ENCODE data around the gene UEVLD.

Gene UEVLD

GRCh38 chr11:18581825-18582224 lies 6.7 kb downstream of the UEVLD start:
- DNase-seq (ENCODE audit: low read depth in 3 of 3): no peak

GRCh38 chr11:18580113-18580766 lies 8.3 kb downstream of the UEVLD start:
- no peak for DNase-seq (ENCODE audit: low read depth in 3 of 3)

- no peak for DNase-seq (ENCODE audit: low read depth in 3 of 3)
Observed at GRCh38 chr11:18578975-18579598, 9.4 kb downstream of the UEVLD start.

GRCh38 chr11:18575361-18575760 lies 13.2 kb downstream of the UEVLD start:
- no peak for DNase-seq (ENCODE audit: low read depth in 3 of 3)

- no peak for DNase-seq (ENCODE audit: low read depth in 3 of 3)
Observed at GRCh38 chr11:18567081-18567480, 21.5 kb downstream of the UEVLD start.

- DNase-seq (ENCODE audit: low read depth in 3 of 3): no peak
Observed at GRCh38 chr11:18566406-18566805, 22.1 kb downstream of the UEVLD start.

- DNase-seq (ENCODE audit: low read depth in 3 of 3): no peak
Observed at GRCh38 chr11:18564149-18564548, 24.4 kb downstream of the UEVLD start.

- no peak for DNase-seq (ENCODE audit: low read depth in 3 of 3)
Observed at GRCh38 chr11:18563090-18563730, 25.3 kb downstream of the UEVLD start.

GRCh38 chr11:18548001-18548400 lies 40.5 kb downstream of the UEVLD start:
- DNase-seq (ENCODE audit: low read depth in 3 of 3): no peak

GRCh38 chr11:18540207-18541009 lies 48.1 kb downstream of the UEVLD start:
- no peak for DNase-seq (ENCODE audit: low read depth in 3 of 3)

GRCh38 chr11:18536209-18536608 lies 52.3 kb downstream of the UEVLD start:
- no peak for DNase-seq (ENCODE audit: low read depth in 3 of 3)

- no peak for DNase-seq (ENCODE audit: low read depth in 3 of 3)
Observed at GRCh38 chr11:18534245-18534644, 54.3 kb downstream of the UEVLD start.

GRCh38 chr11:18533365-18533764 lies 55.2 kb downstream of the UEVLD start:
- DNase-seq (ENCODE audit: low read depth in 3 of 3): no peak

GRCh38 chr11:18527512-18527911 lies 61.0 kb downstream of the UEVLD start:
- no peak for DNase-seq (ENCODE audit: low read depth in 3 of 3)

- peak; percentile 83 to 93 (median 89) for DNase-seq (ENCODE audit: low read depth in 3 of 3)
Observed at GRCh38 chr11:18526521-18527296, 61.8 kb downstream of the UEVLD start, which contains the start of gene TSG101. Gene TSG101 (minus strand): TSS chr11:18526942. CDS start chr11:18526816, 126 bp downstream.

- DNase-seq (ENCODE audit: low read depth in 3 of 3): no peak
Observed at GRCh38 chr11:18526130-18526520, 62.4 kb downstream of the UEVLD start.

GRCh38 chr11:18524248-18524647 lies 64.3 kb downstream of the UEVLD start:
- DNase-seq (ENCODE audit: low read depth in 3 of 3): no peak

GRCh38 chr11:18523084-18523483 lies 65.5 kb downstream of the UEVLD start:
- DNase-seq (ENCODE audit: low read depth in 3 of 3): no peak

GRCh38 chr11:18522388-18522787 lies 66.1 kb downstream of the UEVLD start:
- DNase-seq (ENCODE audit: low read depth in 3 of 3): no peak

GRCh38 chr11:18521122-18521521 lies 67.4 kb downstream of the UEVLD start:
- DNase-seq (ENCODE audit: low read depth in 3 of 3): no peak

GRCh38 chr11:18502352-18502751 lies 86.2 kb downstream of the UEVLD start:
- DNase-seq (ENCODE audit: low read depth in 3 of 3): no peak
